Retina (tissue), 1 donor: ENCODE results near the gene AGPAT2.
A peak's percentile ranks its signal among the peaks of the same experiment; 100 is the strongest.

ENCODE experiments used
- DNase-seq: peaks from one replicate; pipeline ENCODE4 v3.0.0-alpha.2; 2016

AGPAT2 gene

DNA sequence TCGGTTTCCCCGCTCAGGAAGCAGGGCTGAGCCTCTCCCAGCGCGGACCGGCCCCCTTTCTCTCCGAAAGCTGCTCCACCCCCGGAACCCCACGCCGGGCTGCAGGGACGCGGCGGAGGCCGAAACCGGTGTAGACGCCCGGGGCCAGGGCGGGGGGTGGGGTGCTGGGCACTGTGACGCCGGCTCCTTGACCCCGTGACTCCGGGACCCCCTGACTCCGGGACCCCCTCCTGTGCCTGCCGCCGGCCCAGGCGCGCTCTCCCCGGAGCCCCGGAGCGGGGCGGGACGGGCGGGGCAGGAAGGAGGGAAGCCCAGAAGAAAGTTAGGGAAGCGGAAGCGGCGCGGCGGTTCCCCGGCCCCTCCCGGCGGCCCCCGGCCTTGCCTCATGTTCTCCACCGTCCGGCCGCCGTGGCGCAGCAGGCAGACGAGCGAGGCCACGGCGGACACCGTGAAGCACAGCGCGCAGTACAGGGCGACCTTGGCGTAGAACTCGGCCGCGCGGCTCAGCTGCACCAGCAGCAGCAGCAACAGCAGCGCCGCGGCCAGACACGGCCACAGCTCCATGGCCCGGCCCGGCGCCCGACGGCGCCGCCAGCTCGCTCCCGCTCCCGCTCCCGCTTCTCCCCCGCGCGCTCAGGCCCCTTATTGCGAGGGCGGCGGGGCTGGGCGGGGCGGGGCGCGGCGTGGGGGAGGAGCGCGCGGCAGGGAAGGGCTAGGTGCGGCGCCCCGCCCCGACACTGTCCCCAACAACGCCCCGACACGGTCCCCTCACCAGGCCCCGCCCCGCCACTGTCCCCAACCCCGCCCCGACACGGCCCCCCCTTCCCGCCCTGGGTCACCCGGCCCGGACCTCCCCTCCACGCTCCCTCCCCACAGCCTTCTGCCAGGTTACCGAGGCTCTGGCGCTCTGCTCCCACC, at the start of gene AGPAT2:
Gene AGPAT2 (minus strand): TSS at position 664 of the 918 bp plus-strand sequence. CDS start 100 bp downstream, at position 564.
- peak; percentile 79 for DNase-seq

GRCh38 chr9:136735812-136736480, 48.7 kb upstream of the AGPAT2 start:
- DNase-seq: no peak

GRCh38 chr9:136734837-136735496, 47.7 kb upstream of the AGPAT2 start:
- no peak for DNase-seq

DNA sequence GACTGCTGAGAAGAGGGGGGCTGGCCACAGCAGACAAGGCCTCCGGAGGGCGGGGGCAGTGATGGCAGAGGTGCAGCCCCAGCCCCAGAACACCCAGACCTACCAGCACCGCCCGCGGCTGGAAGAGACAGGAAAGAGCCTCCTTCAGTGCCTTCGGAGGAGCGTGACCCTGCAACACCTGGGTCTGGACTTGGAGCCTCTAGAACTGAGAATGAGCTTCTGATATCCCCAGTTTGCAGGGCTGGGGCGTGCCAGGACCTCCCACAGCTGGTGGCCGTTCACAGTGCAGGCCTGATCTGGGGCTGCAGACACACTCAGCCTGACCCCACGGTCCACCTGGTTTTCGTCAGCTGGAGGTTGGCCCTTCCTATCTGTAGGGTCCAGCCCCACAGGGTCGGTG, 46.4 kb upstream of the AGPAT2 start:
- no peak for DNase-seq

DNA sequence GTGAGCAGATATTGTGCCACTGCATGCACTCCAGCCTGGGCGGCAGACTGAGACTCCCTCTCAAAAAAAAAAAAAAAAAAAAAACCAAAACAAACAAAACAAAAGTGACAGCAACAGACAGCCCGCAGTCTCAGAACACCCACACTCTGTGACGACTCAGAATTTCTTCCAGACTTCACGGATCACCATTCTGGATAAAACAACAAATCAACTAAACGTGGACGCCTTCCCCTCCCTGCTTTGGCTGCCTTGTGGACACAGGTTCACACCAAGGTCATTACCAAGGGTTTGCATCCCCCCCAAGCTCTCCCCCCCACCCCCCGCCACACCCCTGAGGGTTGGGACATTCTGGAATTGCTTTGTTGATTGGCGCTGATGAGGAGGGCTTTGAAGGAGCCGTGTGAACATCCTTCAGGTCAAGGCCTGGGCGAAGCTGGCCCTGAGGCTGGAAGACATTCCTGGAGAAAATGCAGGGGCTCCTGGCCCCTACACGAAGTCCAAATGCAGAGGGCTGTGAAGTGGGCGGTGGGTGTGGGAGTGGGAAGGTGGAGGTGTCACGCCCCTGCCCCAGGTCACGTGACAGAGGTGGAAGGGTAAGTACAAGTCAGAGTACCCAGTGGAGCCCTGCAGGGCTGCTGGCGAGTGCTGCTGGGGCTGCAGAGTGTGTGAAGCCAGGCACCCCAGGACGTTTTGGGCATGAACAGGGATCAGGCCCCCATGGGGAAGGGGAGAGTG, 45.4 kb upstream of the AGPAT2 start:
- DNase-seq: no peak

GRCh38 chr9:136729926-136730325, 42.7 kb upstream of the AGPAT2 start:
- DNase-seq: no peak

GRCh38 chr9:136729144-136729543, 41.9 kb upstream of the AGPAT2 start:
- no peak for DNase-seq

DNA sequence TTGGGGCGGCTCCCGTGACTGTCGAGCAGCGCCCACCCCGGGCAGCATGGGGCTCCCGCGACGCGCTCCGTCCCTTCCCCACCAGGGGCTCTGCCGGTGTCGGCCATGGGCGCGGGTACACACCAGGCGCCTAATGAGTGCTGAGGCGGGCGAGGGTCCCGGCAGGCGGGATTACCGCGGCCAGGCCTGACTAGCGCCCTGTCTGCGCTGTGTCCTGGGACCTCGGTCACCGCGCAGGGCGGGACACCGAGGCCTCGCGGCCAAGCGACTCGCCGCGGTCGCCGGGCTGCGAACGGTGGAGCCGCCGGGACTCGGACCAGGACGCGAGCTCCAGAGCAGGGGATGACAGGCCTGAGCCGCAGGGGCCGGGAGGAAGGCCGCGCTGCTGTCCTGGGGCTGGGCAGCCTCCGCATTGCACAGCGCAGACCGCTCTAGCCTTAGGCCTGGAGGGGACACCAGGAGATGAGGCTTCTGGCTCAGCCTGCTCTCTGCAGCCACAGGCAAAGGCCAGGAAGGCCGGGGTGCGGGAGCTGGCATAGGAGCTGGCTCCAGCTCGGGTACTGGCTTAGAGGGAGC, 41.4 kb upstream of the AGPAT2 start:
- peak; percentile 72 for DNase-seq

GRCh38 chr9:136728080-136728547, 40.9 kb upstream of the AGPAT2 start:
- peak; percentile 93 for DNase-seq

DNA sequence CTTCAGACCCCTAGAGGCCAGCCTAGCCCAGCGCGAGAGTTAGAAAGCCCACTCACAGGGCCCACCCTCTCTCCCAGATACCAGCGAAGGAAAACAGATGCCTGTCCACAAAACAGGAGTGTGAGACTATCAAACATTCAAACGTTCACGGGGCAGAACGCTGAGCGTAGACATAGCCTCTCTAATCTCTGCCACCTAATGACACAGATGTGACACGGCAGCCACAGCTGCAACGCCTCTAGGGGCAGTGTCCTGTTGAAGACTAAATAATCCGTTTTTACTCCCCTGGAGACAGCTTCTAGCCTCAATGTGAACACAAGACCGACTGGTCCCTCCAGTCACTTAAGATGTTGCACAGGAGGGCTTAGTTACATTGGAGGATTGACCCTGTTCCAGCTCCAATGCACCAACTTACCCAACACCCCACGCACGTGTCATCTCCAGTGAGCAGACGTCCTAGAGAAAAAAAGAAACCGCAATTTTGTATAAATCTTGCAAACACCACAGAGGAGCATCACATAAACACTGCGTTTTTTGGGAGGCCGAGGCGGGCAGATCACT, 39.5 kb upstream of the AGPAT2 start:
- DNase-seq: no peak

DNA sequence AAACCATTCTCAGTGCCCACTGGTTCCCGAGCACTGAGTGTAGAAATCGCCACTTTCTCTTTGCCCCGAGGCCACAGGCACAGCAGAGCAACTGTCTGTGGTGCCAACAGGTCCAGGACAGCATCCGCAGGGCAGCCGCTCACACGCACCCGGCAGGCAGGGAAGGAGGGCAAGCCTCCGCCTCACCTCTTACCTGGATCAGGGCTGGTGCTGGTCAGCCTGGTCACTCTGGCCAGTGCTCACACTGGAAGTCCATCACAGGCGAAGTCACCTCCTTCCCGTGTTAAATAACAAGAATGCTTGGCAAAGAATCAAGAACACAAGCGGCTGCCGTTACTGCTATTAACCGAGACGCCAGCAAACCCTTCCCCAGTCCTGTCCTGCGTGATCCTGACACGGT, 38.9 kb upstream of the AGPAT2 start:
- no peak for DNase-seq

DNA sequence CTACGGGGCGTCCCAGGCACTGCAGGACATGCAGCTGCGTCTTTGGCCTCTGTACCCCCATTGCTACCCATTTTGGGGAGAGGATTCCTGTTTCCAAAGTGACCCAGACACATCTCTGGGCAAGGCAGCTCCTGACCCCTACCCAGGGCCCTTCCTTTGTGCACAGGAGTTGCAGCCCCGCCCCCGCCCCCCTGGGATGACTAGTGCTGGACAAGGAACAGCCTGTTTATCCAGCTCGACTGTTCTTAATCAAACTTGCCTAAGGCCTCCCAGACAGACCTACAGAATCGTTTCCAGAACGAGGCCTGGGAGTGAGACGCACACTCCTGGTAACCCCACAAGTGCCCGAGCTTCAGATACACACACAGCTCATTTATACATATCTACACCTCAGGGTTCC, 38.4 kb upstream of the AGPAT2 start:
- no peak for DNase-seq

DNA sequence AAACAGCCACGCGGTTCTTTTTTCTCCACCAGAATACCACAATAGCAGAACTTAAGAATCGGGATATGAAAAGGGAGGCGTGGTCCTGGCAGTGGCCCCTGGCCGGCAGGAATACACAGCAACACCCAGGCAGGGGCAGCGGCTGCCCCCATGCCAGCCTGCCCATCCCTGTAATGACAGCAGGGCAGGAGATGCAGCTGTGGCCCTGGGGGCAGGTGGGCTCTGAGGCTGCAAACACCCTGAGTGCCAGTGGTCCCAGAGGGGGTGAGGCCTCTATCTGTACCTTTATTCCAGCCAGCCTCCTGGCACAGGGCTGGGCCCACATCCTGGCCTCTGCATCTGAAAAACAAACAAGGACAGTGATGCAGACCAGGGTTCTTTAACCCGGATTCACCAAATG, 37.5 kb upstream of the AGPAT2 start:
- DNase-seq: no peak

- no peak for DNase-seq
Measured at GRCh38 chr9:136723989-136724388, 36.7 kb upstream of the AGPAT2 start.

GRCh38 chr9:136723362-136723976, 36.2 kb upstream of the AGPAT2 start:
- no peak for DNase-seq

DNA sequence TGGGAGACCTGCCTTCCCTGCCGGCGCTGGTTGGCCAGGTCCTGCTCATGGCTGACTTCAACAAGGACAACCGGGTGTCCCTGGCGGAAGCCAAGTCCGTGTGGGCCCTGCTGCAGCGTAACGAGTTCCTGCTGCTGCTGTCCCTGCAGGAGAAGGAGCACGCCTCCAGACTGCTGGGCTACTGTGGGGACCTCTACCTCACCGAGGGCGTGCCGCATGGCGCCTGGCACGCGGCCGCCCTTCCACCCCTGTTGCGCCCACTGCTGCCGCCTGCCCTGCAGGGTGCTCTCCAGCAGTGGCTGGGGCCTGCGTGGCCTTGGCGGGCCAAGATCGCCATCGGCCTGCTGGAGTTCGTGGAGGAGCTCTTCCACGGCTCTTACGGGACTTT, 35.7 kb upstream of the AGPAT2 start:
- no peak for DNase-seq

GRCh38 chr9:136722093-136722968, 35.1 kb upstream of the AGPAT2 start:
- no peak for DNase-seq

- no peak for DNase-seq
Measured at GRCh38 chr9:136721339-136722092, 34.3 kb upstream of the AGPAT2 start.

DNA sequence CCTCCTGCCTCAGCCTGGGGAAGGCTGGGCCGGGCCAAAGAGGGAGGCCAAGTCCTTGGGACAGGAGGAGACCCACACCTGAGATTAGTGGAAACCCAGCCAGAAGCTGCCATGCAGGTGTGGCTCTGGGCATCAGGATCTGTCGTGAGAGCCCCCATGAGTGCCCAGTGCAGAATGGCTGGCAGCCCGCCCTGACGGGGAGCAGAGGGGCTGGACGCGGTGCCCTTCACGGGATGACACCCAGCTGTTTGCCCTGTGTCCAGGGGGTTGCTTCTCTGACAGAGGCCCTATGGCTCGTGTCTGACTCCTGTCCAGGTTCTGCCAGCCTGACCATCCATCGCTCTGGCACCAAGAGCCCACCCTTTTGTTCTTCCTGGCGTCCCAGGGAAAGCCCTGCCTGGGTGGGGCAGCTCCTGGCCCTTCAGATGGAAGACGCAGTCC, 33.7 kb upstream of the AGPAT2 start:
- DNase-seq: no peak
